ENCODE results near the gene HPRT1.

GRCh38 chrX:134443020-134443419, 16.9 kb upstream of the HPRT1 start:
- TF ChIP-seq, protein P1, sequence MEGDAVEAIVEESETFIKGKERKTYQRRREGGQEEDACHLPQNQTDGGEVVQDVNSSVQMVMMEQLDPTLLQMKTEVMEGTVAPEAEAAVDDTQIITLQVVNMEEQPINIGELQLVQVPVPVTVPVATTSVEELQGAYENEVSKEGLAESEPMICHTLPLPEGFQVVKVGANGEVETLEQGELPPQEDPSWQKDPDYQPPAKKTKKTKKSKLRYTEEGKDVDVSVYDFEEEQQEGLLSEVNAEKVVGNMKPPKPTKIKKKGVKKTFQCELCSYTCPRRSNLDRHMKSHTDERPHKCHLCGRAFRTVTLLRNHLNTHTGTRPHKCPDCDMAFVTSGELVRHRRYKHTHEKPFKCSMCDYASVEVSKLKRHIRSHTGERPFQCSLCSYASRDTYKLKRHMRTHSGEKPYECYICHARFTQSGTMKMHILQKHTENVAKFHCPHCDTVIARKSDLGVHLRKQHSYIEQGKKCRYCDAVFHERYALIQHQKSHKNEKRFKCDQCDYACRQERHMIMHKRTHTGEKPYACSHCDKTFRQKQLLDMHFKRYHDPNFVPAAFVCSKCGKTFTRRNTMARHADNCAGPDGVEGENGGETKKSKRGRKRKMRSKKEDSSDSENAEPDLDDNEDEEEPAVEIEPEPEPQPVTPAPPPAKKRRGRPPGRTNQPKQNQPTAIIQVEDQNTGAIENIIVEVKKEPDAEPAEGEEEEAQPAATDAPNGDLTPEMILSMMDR (conservative IDR thresholded peaks at IDR 0.05; ENCODE audit: low read length), result no peak
- TF ChIP-seq EZH2phosphoT487 (IDR thresholded peaks at IDR 0.05; ENCODE audit: borderline replicate concordance), result no peak
